GM12878 (cell line): Measurements from ENCODE around the gene RHOT1. TPM values are rescaled to one million over a fixed set of nuclear protein-coding genes. Genes with fewer than 3 reads are reported as not detected.

Source experiments
- ATAC-seq: fragments of 200-7000 bp; cut with Tn5 transposase; 3 replicates; pipeline ENCODE4 v1.9.1; 2020; ENCODE audit warnings: mild to moderate bottlenecking, moderate library complexity
- BruUV-seq: library from RNA; stranded (reverse); fragments of 400-500 nt; replicated peaks from 2 replicates; lab custom pipeline; 2021; lab: Mats Ljungman, UMichigan
- CTCF ChIA-PET: fragments of 300-600 bp; sonication (Branson Sonifier 250); formaldehyde crosslinking; extraction: SDS; loops from one replicate; lab custom pipeline; 2021; ENCODE audit warnings: inconsistent platforms; lab: Yijun Ruan, JAX
- POLR2A ChIA-PET: fragments of 350-600 bp; formaldehyde crosslinking; extraction: SDS; loops from one replicate; lab custom pipeline; 2021; ENCODE audit warnings: inconsistent platforms; lab: Charles Lee
- RAD21 ChIA-PET: fragments of 300-600 bp; sonication (Branson Sonifier 250); formaldehyde crosslinking; loops from one replicate; lab custom pipeline; 2023; ENCODE audit warnings: antibody characterized with exemption; ENCODE audit not compliant: unreplicated experiment; lab: Charles Lee
- SMC1A ChIA-PET: fragments of 300-600 bp; sonication (Branson Sonifier 250); formaldehyde crosslinking; loops from one replicate; lab custom pipeline; 2023; ENCODE audit not compliant: unreplicated experiment, uncharacterized antibody; lab: Charles Lee
- DNase-seq: peaks from one replicate; pipeline ENCODE4 v3.0.0-alpha.2; 2011; ENCODE audit warnings: low read depth, low spot score
- FAIRE-seq: peaks from 3 replicates; lab custom pipeline; 2011; peaks lifted over from hg19 to GRCh38; lab: Jason Lieb, UNC
- H2AFZ ChIP-seq: 2 replicates; pipeline ENCODE4 v1.6.0; 2011; ENCODE audit warnings: low read depth, low read length, control low read depth; ENCODE audit not compliant: control insufficient read depth
- H3K27ac ChIP-seq: 2 replicates; pipeline ENCODE4 v1.5.1; 2011; ENCODE audit warnings: control low read depth; ENCODE audit not compliant: control insufficient read depth, insufficient read depth
- H3K27me3 ChIP-seq, 2 experiments: replicated peaks in 1 of 2; 2 replicates each; pipeline versions ENCODE4 v1.6.0 to v1.6.1; 2011; ENCODE audit warnings: low read length in 1 of 2; ENCODE audit not compliant: control insufficient read depth in 2 of 2, insufficient read depth in 2 of 2
- H3K36me3 ChIP-seq, 2 experiments: 2 replicates each; pipeline ENCODE4 v1.5.1; 2011; ENCODE audit warnings: low read length in 1 of 2; ENCODE audit not compliant: control insufficient read depth in 2 of 2, insufficient read depth in 2 of 2
- H3K4me1 ChIP-seq: 2 replicates; pipeline ENCODE4 v1.6.1; 2011; ENCODE audit warnings: mild to moderate bottlenecking, low read length, moderate library complexity, mixed read lengths; ENCODE audit not compliant: control insufficient read depth, insufficient read depth
- H3K4me2 ChIP-seq: 2 replicates; pipeline ENCODE4 v1.6.0; 2011; ENCODE audit warnings: control low read depth; ENCODE audit not compliant: control insufficient read depth, insufficient read depth
- H3K4me3 ChIP-seq: fragments of 200-600 bp; sonication (generic); 2 replicates; pipeline ENCODE4 v1.5.1; 2016
- H3K79me2 ChIP-seq: 2 replicates; pipeline ENCODE4 v1.6.0; 2011; ENCODE audit warnings: low read length; ENCODE audit not compliant: control insufficient read depth, insufficient read depth
- H3K9ac ChIP-seq: 2 replicates; pipeline ENCODE4 v1.8.0; 2011; ENCODE audit warnings: low read length, control low read depth, mixed read lengths; ENCODE audit not compliant: control insufficient read depth, insufficient read depth
- H3K9me3 ChIP-seq: replicated peaks from 3 replicates; pipeline ENCODE4 v1.5.1; 2011; ENCODE audit warnings: mild to moderate bottlenecking, low read length; ENCODE audit not compliant: control insufficient read depth, insufficient read depth
- H4K20me1 ChIP-seq: 2 replicates; pipeline ENCODE4 v1.6.0; 2011; ENCODE audit not compliant: control insufficient read depth, insufficient read depth
- CREB1 ChIP-seq: IDR thresholded peaks from 2 replicates; pipeline ENCODE4 v1.6.1; 2012; ENCODE audit warnings: low read depth, mild to moderate bottlenecking, inconsistent platforms
- DPF2 ChIP-seq: fragments of 450-650 bp; IDR thresholded peaks from 2 replicates; pipeline ENCODE4 v1.6.1; 2017; ENCODE audit warnings: mild to moderate bottlenecking
- EED ChIP-seq: sonication (generic); IDR thresholded peaks from 2 replicates; pipeline ENCODE4 v1.6.1; 2016; ENCODE audit warnings: antibody characterized with exemption, low read depth
- HDGF ChIP-seq: fragments of 450-650 bp; IDR thresholded peaks from 2 replicates; pipeline ENCODE4 v1.6.1; 2016; ENCODE audit warnings: antibody characterized with exemption
- PML ChIP-seq: IDR thresholded peaks from 2 replicates; pipeline ENCODE4 v1.6.1; 2012; ENCODE audit warnings: low read length, inconsistent platforms
- SREBF1 ChIP-seq: IDR thresholded peaks from 2 replicates; pipeline ENCODE4 v1.6.1; 2012; ENCODE audit warnings: mild to moderate bottlenecking, low read length
- ZSCAN29 ChIP-seq: fragments of 450-650 bp; IDR thresholded peaks from 2 replicates; pipeline ENCODE4 v1.6.1; 2017; ENCODE audit warnings: mild to moderate bottlenecking, moderate library complexity
- WGBS: methylation state at CpG from one replicate; pipeline ENCODE4 v1.1.6; 2016; ENCODE audit warnings: low lambda C conversion rate; ENCODE audit not compliant: insufficient replicate concordance, insufficient coverage; ENCODE audit errors: missing lambda C conversion rate; 5-methylcytosine and 5-hydroxymethylcytosine counted together
- in situ Hi-C: fragments of 300-500 bp; cut with MboI; formaldehyde crosslinking; loops from 9 replicates; pipeline ENCODE4 v1.14.3; 2018; ENCODE audit warnings: mixed read lengths
- intact Hi-C: fragments of 100-400 bp; cut with micrococcal nuclease; formaldehyde crosslinking; loops from one replicate; pipeline ENCODE4 v1.14.2; 2022; ENCODE audit not compliant: unreplicated experiment
- polyA plus RNA-seq, 11 experiments: library from polyadenylated mRNA; depleted of rRNA in 4 of 11; unstranded in 6 of 11; stranded (reverse) in 5 of 11; fragments of >200 nt; fragmentation: Nextera tagmentation in 4 of 11; fragmentation: Illumina TruSeq in 1 of 11; extraction: Ambion mirVana in 4 of 11; extraction: Trizol in 1 of 11; gene quantifications; 1 replicate in 1 of 11; 2 replicates in 10 of 11; pipeline versions ENCODE4 v1.2.1 to v1.2.3, GENCODE V29; 2011 to 2016; ENCODE audit warnings: inconsistent platforms in 2 of 11, missing spikeins in 2 of 11, low read depth in 1 of 11
- total RNA-seq, 4 experiments: library from RNA; depleted of rRNA in 3 of 4; stranded (reverse); fragments of >200 nt in 3 of 4; fragmentation: Illumina TruSeq in 1 of 4; extraction: Trizol in 1 of 4; gene quantifications; 2 replicates each; pipeline versions ENCODE4 v1.2.1 to v1.2.3, GENCODE V29; 2013 to 2021
- TF ChIP-seq, protein P1 (sequence below): fragments of 450-650 bp; formaldehyde crosslinking; IDR thresholded peaks from 2 replicates; pipeline ENCODE4 v1.4.0; 2022; ENCODE audit warnings: mild to moderate bottlenecking, moderate library complexity
- TF ChIP-seq, protein P2 (sequence below): fragments of 450-650 bp; IDR thresholded peaks from 2 replicates; pipeline ENCODE4 v1.6.1; 2016; ENCODE audit warnings: mild to moderate bottlenecking
- TF ChIP-seq, protein P3 (sequence below): fragments of 450-650 bp; IDR thresholded peaks from 2 replicates; pipeline ENCODE4 v1.6.1; 2017; ENCODE audit warnings: mild to moderate bottlenecking, moderate library complexity

Gene RHOT1
- total and polyA plus RNA-seq, 10 of the 15 experiments (the other 5 are each of a cell fraction or from before 2014, with no cell fraction given) = 13.3 to 68.2 (median 22.8) TPM

DNA sequence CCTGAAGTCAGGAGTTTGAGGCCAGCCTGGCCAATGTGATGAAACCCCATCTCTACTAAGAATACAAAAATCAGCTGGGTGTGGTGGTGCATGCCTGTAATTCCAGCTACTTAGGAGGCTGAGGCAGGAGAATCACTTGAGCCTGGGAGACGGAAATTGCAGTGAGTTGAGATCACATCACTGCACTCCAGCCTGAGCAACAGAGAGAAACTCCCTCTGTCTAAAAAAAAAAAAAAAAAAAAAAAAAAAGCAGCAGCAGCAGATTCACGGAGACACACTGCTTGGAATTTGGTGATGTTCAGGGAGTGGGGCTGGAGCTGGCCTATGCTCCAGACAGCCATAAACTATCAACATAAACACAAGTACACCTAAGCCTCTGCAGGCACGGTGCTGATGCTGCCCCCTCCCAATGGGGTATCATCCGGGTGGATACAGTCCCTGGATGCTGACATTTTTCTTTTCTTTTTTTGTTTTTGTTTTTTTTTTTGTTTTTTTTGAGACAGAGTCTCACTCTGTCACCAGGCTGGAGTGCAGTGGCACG, 39.6 kb upstream of the RHOT1 start:
- ATAC-seq (no peak), FAIRE-seq (no peak), DNase-seq (no peak)
- Histone ChIP-seq H3K4me2 (no peak overlapping the region), H3K36me3 (no peaks in the 10 kb centered on the region), H2AFZ (no peak overlapping the region), H3K79me2 (no peaks in the 10 kb centered on the region), H3K27ac (no peak overlapping the region), H3K9me3 (no peaks in the 10 kb centered on the region), H3K4me1 (no peaks in the 10 kb centered on the region), H3K27me3 (no peaks in the 10 kb centered on the region), H4K20me1 (no peaks in the 10 kb centered on the region), H3K4me3 (no peak overlapping the region), H3K9ac (no peak overlapping the region)
- TF ChIP-seq EED (no peak), CREB1 (no peak), ZSCAN29 (no peak), PML (no peak), SREBF1 (no peak), DPF2 (no peak), HDGF (no peak)
- TF ChIP-seq, protein P1, sequence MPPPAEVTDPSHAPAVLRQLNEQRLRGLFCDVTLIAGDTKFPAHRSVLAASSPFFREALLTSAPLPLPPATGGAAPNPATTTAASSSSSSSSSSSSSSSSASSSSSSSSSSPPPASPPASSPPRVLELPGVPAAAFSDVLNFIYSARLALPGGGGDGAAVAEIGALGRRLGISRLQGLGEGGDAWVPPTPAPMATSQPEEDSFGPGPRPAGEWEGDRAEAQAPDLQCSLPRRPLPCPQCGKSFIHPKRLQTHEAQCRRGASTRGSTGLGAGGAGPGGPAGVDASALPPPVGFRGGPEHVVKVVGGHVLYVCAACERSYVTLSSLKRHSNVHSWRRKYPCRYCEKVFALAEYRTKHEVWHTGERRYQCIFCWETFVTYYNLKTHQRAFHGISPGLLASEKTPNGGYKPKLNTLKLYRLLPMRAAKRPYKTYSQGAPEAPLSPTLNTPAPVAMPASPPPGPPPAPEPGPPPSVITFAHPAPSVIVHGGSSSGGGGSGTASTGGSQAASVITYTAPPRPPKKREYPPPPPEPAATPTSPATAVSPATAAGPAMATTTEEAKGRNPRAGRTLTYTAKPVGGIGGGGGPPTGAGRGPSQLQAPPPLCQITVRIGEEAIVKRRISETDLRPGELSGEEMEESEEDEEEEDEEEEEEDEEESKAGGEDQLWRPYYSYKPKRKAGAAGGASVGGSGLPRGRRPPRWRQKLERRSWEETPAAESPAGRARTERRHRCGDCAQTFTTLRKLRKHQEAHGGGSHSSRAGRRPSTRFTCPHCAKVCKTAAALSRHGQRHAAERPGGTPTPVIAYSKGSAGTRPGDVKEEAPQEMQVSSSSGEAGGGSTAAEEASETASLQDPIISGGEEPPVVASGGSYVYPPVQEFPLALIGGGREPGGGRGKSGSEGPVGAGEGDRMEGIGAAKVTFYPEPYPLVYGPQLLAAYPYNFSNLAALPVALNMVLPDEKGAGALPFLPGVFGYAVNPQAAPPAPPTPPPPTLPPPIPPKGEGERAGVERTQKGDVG (CRISPR knock-in tag) = no peak
- TF ChIP-seq, protein P2, sequence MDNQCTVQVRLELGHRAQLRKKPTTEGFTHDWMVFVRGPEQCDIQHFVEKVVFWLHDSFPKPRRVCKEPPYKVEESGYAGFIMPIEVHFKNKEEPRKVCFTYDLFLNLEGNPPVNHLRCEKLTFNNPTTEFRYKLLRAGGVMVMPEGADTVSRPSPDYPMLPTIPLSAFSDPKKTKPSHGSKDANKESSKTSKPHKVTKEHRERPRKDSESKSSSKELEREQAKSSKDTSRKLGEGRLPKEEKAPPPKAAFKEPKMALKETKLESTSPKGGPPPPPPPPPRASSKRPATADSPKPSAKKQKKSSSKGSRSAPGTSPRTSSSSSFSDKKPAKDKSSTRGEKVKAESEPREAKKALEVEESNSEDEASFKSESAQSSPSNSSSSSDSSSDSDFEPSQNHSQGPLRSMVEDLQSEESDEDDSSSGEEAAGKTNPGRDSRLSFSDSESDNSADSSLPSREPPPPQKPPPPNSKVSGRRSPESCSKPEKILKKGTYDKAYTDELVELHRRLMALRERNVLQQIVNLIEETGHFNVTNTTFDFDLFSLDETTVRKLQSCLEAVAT = no peak
- TF ChIP-seq, protein P3, sequence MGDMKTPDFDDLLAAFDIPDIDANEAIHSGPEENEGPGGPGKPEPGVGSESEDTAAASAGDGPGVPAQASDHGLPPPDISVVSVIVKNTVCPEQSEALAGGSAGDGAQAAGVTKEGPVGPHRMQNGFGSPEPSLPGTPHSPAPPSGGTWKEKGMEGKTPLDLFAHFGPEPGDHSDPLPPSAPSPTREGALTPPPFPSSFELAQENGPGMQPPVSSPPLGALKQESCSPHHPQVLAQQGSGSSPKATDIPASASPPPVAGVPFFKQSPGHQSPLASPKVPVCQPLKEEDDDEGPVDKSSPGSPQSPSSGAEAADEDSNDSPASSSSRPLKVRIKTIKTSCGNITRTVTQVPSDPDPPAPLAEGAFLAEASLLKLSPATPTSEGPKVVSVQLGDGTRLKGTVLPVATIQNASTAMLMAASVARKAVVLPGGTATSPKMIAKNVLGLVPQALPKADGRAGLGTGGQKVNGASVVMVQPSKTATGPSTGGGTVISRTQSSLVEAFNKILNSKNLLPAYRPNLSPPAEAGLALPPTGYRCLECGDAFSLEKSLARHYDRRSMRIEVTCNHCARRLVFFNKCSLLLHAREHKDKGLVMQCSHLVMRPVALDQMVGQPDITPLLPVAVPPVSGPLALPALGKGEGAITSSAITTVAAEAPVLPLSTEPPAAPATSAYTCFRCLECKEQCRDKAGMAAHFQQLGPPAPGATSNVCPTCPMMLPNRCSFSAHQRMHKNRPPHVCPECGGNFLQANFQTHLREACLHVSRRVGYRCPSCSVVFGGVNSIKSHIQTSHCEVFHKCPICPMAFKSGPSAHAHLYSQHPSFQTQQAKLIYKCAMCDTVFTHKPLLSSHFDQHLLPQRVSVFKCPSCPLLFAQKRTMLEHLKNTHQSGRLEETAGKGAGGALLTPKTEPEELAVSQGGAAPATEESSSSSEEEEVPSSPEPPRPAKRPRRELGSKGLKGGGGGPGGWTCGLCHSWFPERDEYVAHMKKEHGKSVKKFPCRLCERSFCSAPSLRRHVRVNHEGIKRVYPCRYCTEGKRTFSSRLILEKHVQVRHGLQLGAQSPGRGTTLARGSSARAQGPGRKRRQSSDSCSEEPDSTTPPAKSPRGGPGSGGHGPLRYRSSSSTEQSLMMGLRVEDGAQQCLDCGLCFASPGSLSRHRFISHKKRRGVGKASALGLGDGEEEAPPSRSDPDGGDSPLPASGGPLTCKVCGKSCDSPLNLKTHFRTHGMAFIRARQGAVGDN = no peak
- BruUV-seq = no TSS peak
- ChIA-PET CTCF (interaction anchor here (1.9 kb wide), 1 partner anchor 95 kb away, joined by 5 read pairs; the partner anchor contains the start of gene LRRC37B), RAD21 (no interaction called here), POLR2A (interaction anchor here (0.7 kb wide), 1 partner anchor 83 kb away, joined by 3 read pairs; no protein-coding TSS in a partner anchor), SMC1A (no interaction called here)
- in situ Hi-C loops (no loop called here), intact Hi-C loops (no loop called here)
- WGBS = 58% methylated on average over 4 of the region's 5 CpGs
